ENCODE results near the gene CABLES2. TPM values are rescaled to one million over a fixed set of nuclear protein-coding genes. Genes with fewer than 3 reads are reported as not detected.

CABLES2 gene
- total RNA-seq, 4 donors from 2014 or later: 0.29 to 10.6 (median 2.6) TPM

DNA sequence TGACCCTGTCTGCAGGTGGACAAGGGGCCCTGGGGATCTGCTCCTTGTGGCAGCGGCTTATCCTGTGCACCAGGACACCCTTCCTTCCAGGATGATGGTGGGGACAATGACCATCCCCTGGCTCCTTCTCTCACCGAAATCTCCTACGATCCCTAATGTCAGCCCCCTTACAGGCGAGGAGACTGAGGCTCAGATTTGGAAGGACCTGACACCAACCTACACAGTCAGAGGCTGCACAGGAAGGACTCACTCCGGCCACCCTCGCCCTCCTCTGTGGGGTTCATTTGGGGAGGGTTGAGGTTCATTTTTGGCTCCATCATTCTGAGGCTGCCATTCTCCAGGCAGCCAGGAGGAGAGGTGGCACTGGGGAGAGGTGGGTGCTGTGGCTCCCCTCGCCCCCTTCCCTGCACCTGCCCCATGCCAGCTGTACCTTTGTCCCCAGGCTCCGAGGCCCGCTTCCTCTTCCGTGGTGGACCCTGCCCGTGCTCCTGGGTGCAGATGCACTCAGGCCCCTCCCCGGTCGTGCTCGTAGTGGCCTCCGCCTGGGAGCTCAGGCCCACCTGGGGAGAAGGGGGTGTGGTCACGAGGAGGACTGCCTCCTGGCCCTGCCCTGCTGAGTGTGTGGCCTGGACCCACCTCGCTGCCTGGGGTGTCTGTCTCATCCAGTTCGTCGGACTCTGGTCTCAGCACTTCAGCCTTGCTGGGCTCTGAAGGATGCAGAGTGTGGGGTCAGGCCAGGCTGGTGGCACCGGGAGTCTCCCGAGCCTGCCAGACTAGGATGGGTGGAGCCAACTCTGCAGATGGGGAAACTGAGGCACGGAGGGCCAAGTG lies 5.3 kb upstream of the CABLES2 start:
- H3K9me3 ChIP-seq: no peaks in the 10 kb centered on the region
- no peak overlapping the region for H3K27ac ChIP-seq
- intact Hi-C loops (cut with DNase I; ENCODE audit: low total_unique reads): loop anchor here (10.0 kb wide), 1 partner anchor 398 kb away; no protein-coding TSS in a partner anchor
- no peak for DNase-seq
- H3K4me3 ChIP-seq: no peak overlapping the region
- no peaks in the 10 kb centered on the region for H3K36me3 ChIP-seq
- TF ChIP-seq, protein P1, sequence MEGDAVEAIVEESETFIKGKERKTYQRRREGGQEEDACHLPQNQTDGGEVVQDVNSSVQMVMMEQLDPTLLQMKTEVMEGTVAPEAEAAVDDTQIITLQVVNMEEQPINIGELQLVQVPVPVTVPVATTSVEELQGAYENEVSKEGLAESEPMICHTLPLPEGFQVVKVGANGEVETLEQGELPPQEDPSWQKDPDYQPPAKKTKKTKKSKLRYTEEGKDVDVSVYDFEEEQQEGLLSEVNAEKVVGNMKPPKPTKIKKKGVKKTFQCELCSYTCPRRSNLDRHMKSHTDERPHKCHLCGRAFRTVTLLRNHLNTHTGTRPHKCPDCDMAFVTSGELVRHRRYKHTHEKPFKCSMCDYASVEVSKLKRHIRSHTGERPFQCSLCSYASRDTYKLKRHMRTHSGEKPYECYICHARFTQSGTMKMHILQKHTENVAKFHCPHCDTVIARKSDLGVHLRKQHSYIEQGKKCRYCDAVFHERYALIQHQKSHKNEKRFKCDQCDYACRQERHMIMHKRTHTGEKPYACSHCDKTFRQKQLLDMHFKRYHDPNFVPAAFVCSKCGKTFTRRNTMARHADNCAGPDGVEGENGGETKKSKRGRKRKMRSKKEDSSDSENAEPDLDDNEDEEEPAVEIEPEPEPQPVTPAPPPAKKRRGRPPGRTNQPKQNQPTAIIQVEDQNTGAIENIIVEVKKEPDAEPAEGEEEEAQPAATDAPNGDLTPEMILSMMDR (IDR thresholded peaks at IDR 0.05): no peak
- TF ChIP-seq POLR2A (IDR thresholded peaks at IDR 0.05): no peak
- H3K4me1 ChIP-seq: peaks cover 0 to 14% of the 10 kb centered on the region in 2 donors
- H3K27me3 ChIP-seq: no peaks in the 10 kb centered on the region

DNA sequence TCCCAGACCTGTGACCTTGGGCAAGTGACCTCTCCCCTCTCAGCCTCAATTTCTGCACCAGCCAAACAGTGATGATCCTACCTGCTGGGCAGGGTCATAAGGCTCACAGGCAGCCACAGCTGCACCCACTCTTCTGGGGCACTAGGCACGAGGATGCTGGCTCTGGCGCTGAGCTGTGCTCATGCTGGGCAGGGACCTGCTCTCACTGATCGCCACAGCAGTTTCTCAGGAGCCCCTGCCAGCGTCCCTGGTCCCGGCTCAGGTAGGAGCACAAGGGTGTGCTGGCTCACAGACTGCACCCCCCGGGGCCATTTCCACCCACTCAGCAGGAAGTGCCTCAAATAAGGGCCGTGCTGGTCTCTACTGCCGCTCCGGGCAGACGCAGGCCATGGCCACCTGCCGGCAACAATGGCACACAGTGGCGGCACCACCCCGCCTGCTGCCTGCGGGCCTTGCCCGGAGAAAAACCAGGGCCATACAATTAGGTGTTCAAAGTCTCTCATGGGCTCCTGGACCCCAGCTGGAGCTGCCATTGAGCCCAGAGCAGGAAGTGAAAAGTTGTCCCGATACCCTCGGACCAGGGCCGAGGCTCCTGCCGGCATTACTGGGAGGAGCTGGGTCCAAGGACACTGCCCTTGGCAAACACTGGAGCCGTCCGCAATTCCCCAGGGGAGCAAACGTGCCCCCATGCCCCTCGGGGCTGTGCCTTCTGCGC lies 4.6 kb upstream of the CABLES2 start:
- no peaks in the 10 kb centered on the region for H3K27me3 ChIP-seq
- intact Hi-C loops (cut with DNase I; ENCODE audit: low total_unique reads): loop anchor here (10.0 kb wide), 1 partner anchor 397 kb away; no protein-coding TSS in a partner anchor
- H3K27ac ChIP-seq: no peak overlapping the region
- H3K4me1 ChIP-seq: peaks cover 0 to 15% of the 10 kb centered on the region in 2 donors
- no peak for DNase-seq
- H3K36me3 ChIP-seq: no peaks in the 10 kb centered on the region
- H3K4me3 ChIP-seq: no peak overlapping the region
- TF ChIP-seq POLR2A (IDR thresholded peaks at IDR 0.05): no peak
- TF ChIP-seq, protein P1 (IDR thresholded peaks at IDR 0.05): no peak
- no peaks in the 10 kb centered on the region for H3K9me3 ChIP-seq

DNA sequence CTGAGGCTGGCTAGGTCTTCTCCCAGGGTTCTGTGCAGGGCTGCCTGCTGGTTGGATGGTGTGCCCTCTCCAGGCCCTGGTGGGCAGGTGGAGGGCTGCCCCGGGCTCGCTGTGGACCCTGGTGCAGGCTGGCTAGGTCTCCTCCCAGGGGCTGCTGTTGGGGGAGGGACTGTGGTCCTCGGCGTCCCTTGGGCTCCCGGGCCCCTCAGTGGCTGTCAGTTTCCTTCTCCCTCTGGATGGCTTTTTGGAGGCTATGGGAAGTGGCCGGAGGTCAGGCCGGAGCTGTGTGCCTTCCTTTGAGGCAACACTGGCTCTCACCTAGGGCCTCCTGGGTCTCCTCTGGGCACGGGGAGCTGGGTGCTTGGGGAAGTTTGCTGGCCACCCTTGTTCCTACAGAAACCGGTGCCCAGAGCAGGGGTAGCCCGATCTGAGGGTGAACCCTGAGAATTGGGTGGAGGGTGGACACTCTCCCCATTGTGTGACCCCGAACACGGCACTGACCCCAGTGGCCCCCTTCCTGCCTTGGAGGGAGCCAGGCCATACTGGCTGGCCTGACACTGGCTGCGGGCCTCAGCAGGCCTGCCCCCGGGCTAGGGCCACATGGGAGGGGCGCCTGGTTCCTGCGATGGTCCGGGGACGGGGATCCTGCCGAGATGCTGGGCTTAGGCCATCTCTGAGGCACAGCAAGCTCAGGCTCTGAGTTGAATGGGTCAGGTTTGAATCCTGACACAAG lies 3.8 kb upstream of the CABLES2 start:
- TF ChIP-seq, protein P1 (IDR thresholded peaks at IDR 0.05): no peak
- TF ChIP-seq POLR2A (IDR thresholded peaks at IDR 0.05): no peak
- H3K27me3 ChIP-seq: no peaks in the 10 kb centered on the region
- H3K9me3 ChIP-seq: no peaks in the 10 kb centered on the region
- intact Hi-C loops (cut with DNase I; ENCODE audit: low total_unique reads): loop anchor here (10.0 kb wide), 1 partner anchor 396 kb away; no protein-coding TSS in a partner anchor
- H3K27ac ChIP-seq: no peak overlapping the region
- no peaks in the 10 kb centered on the region for H3K36me3 ChIP-seq
- no peak overlapping the region for H3K4me3 ChIP-seq
- H3K4me1 ChIP-seq: peaks cover 0 to 21% of the 10 kb centered on the region in 2 donors
- DNase-seq: no peak

DNA sequence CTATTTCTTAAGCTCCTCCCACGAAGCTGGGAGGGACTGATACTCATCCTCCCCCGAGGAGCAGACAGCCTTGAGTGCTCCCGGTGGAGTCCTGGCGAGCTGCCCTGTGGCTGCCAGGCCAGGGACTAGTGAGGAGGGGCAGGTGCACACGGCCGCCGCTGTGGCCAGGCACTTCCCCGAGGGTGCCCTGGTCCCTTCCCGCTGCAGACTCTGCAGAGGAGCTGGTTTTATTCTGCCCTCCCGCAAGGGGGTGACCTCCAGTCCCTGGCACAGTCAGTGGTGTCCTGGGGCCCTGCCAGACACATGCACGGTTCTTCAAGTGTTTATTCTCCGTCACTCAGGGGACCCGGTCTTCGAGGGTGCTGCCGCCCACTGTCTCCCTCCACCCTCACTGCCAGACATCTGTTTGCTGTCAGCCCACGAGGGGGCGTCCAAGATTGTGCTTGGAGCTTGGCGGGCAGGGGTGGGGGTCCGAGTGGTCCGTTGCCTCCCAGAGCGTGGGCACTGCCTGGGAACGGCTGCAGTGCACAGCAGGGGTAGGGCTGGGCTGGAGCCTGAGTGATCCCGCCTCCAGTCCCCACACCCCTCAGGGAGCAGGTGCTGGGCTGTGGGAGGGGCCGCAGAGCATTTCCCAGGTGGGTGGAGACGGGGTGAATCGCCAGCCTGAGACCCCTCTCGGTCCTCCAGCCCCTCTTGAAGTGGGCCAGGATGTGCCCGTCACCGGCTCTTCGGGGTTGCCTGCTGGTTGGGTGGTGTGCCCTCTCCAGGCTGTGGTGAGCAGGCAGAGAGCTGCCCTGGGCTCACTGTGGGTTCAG lies 3.1 kb upstream of the CABLES2 start:
- intact Hi-C loops (cut with DNase I; ENCODE audit: low total_unique reads): loop anchor here (10.0 kb wide), 2 partner anchors 395 kb away; partner anchors contain the start of gene OGFR
- no peak overlapping the region for H3K4me3 ChIP-seq
- H3K27me3 ChIP-seq: no peaks in the 10 kb centered on the region
- peaks cover 0 to 28% of the 10 kb centered on the region in 2 donors for H3K4me1 ChIP-seq
- no peaks in the 10 kb centered on the region for H3K36me3 ChIP-seq
- TF ChIP-seq, protein P1 (IDR thresholded peaks at IDR 0.05): peak; percentile 31 to 47 (median 40)
- TF ChIP-seq POLR2A (IDR thresholded peaks at IDR 0.05): no peak
- peak; percentile 62 to 66 for DNase-seq
- no peaks in the 10 kb centered on the region for H3K9me3 ChIP-seq
- no peak overlapping the region for H3K27ac ChIP-seq

Data from uterus (tissue), 4 donors.